MM.1S (cell line): ENCODE measurements around the gene BRF1.

Source experiments
- DNase-seq: peaks from one replicate; pipeline ENCODE4 v3.0.0-alpha.2; 2015
- H2AFZ ChIP-seq: fragments of 300-600 bp; sonication (generic); 2 replicates; pipeline ENCODE4 v1.6.0; 2016; ENCODE audit warnings: antibody characterized with exemption, low read length
- H3F3A ChIP-seq: fragments of 300-600 bp; sonication (generic); 2 replicates; pipeline ENCODE4 v1.6.1; 2016; ENCODE audit warnings: mild to moderate bottlenecking, antibody characterized with exemption, low read length, moderate library complexity, mixed read lengths; ENCODE audit not compliant: insufficient read depth
- H3K27ac ChIP-seq: fragments of 300-600 bp; sonication (generic); 2 replicates; pipeline ENCODE4 v1.5.1; 2016; ENCODE audit warnings: mild to moderate bottlenecking, low read length
- H3K27me3 ChIP-seq: fragments of 300-600 bp; sonication (generic); replicated peaks from 2 replicates; pipeline ENCODE4 v1.6.0; 2016; ENCODE audit warnings: low read length; ENCODE audit not compliant: insufficient read depth
- H3K36me3 ChIP-seq: fragments of 300-600 bp; sonication (generic); replicated peaks from 2 replicates; pipeline ENCODE4 v1.6.1; 2016; ENCODE audit warnings: mild to moderate bottlenecking, low read length, mixed read lengths; ENCODE audit not compliant: insufficient read depth
- H3K4me1 ChIP-seq: fragments of 300-600 bp; sonication (generic); 2 replicates; pipeline ENCODE4 v1.6.1; 2016; ENCODE audit warnings: low read length, mixed read lengths
- H3K4me2 ChIP-seq: fragments of 300-600 bp; sonication (generic); 2 replicates; pipeline ENCODE4 v1.6.0; 2016; ENCODE audit warnings: low read depth, low read length
- H3K4me3 ChIP-seq: fragments of 300-600 bp; sonication (generic); 2 replicates; pipeline ENCODE4 v1.5.1; 2016; ENCODE audit warnings: low read length, mixed read lengths
- H3K79me2 ChIP-seq: fragments of 300-600 bp; sonication (generic); 2 replicates; pipeline ENCODE4 v1.6.1; 2016; ENCODE audit warnings: mixed run types, low read length, mixed read lengths
- H3K9ac ChIP-seq: fragments of 300-600 bp; sonication (generic); 2 replicates; pipeline ENCODE4 v1.6.1; 2016; ENCODE audit warnings: low read length, mixed read lengths
- H3K9me2 ChIP-seq: fragments of 300-600 bp; sonication (generic); replicated peaks from 2 replicates; pipeline ENCODE4 v1.6.1; 2016; ENCODE audit warnings: mild to moderate bottlenecking, low read length, mixed read lengths; ENCODE audit not compliant: insufficient read depth
- H3K9me3 ChIP-seq: fragments of 300-600 bp; sonication (generic); replicated peaks from 2 replicates; pipeline ENCODE4 v1.6.1; 2016; ENCODE audit warnings: mild to moderate bottlenecking, low read length, mixed read lengths; ENCODE audit not compliant: insufficient read depth
- H4K20me1 ChIP-seq: fragments of 300-600 bp; sonication (generic); 2 replicates; pipeline ENCODE4 v1.6.1; 2016; ENCODE audit warnings: mild to moderate bottlenecking, low read length, moderate library complexity, mixed read lengths; ENCODE audit not compliant: insufficient read depth
- EZH2 ChIP-seq: fragments of 300-600 bp; sonication (generic); optimal IDR thresholded peaks from 2 replicates; pipeline ENCODE3; 2017; ENCODE audit warnings: low read depth, mild to moderate bottlenecking, antibody characterized with exemption, low read length, mixed read lengths
- EZH2phosphoT487 ChIP-seq: fragments of 300-600 bp; sonication (generic); IDR thresholded peaks from 2 replicates; pipeline ENCODE4 v1.6.1; 2018; ENCODE audit warnings: antibody characterized with exemption, low read length
- TF ChIP-seq, protein P1 (sequence below): fragments of 300-600 bp; sonication (generic); IDR thresholded peaks from 2 replicates; pipeline ENCODE4 v1.5.1; 2016; ENCODE audit warnings: antibody characterized with exemption, low read length, mixed read lengths

BRF1 gene

DNA sequence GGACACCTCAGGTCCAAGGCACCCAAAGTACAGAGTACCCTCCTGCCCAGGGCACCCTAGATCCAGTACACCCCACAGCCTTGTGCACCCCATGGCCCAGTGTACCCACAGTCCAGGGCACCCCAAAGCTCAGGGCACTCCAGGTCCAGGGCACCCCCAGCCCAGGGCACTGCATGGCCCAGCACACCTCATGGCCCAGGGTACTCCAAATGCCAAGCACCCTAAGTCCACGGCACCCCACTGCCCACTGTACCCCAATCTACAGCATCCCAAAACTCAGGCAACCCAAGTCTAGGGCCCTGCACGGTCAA, 138.2 kb downstream of the BRF1 start:
- H3K9me3 ChIP-seq: no peaks in the 10 kb centered on the region
- H3K36me3 ChIP-seq: no peaks in the 10 kb centered on the region
- TF ChIP-seq, protein P1, sequence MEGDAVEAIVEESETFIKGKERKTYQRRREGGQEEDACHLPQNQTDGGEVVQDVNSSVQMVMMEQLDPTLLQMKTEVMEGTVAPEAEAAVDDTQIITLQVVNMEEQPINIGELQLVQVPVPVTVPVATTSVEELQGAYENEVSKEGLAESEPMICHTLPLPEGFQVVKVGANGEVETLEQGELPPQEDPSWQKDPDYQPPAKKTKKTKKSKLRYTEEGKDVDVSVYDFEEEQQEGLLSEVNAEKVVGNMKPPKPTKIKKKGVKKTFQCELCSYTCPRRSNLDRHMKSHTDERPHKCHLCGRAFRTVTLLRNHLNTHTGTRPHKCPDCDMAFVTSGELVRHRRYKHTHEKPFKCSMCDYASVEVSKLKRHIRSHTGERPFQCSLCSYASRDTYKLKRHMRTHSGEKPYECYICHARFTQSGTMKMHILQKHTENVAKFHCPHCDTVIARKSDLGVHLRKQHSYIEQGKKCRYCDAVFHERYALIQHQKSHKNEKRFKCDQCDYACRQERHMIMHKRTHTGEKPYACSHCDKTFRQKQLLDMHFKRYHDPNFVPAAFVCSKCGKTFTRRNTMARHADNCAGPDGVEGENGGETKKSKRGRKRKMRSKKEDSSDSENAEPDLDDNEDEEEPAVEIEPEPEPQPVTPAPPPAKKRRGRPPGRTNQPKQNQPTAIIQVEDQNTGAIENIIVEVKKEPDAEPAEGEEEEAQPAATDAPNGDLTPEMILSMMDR: no peak
- TF ChIP-seq EZH2 (no peak), EZH2phosphoT487 (no peak)
- H2AFZ ChIP-seq: no peak overlapping the region
- no peak for DNase-seq
- H3K4me1 ChIP-seq: no peaks in the 10 kb centered on the region
- H3K27ac ChIP-seq: no peak overlapping the region
- H3K4me3 ChIP-seq: no peak overlapping the region
- H3K27me3 ChIP-seq: no peaks in the 10 kb centered on the region
- no peak overlapping the region for H3K9ac ChIP-seq
- H3K4me2 ChIP-seq: no peak overlapping the region
- no peaks in the 10 kb centered on the region for H4K20me1 ChIP-seq
- H3F3A ChIP-seq: no peaks in the 10 kb centered on the region
- no peaks in the 10 kb centered on the region for H3K79me2 ChIP-seq
- no peaks in the 10 kb centered on the region for H3K9me2 ChIP-seq

GRCh38 chr14:105161964-105162668, 138.7 kb downstream of the BRF1 start:
- H4K20me1 ChIP-seq: no peaks in the 10 kb centered on the region
- no peaks in the 10 kb centered on the region for H3K9me2 ChIP-seq
- TF ChIP-seq EZH2 (no peak), EZH2phosphoT487 (no peak)
- TF ChIP-seq, protein P1: no peak
- DNase-seq: no peak
- H3K27ac ChIP-seq: no peak overlapping the region
- no peaks in the 10 kb centered on the region for H3K9me3 ChIP-seq
- H3K27me3 ChIP-seq: no peaks in the 10 kb centered on the region
- H3F3A ChIP-seq: no peaks in the 10 kb centered on the region
- H3K4me3 ChIP-seq: no peak overlapping the region
- H3K4me2 ChIP-seq: no peak overlapping the region
- no peaks in the 10 kb centered on the region for H3K36me3 ChIP-seq
- H2AFZ ChIP-seq: no peak overlapping the region
- no peaks in the 10 kb centered on the region for H3K79me2 ChIP-seq
- no peak overlapping the region for H3K9ac ChIP-seq
- no peaks in the 10 kb centered on the region for H3K4me1 ChIP-seq

DNA sequence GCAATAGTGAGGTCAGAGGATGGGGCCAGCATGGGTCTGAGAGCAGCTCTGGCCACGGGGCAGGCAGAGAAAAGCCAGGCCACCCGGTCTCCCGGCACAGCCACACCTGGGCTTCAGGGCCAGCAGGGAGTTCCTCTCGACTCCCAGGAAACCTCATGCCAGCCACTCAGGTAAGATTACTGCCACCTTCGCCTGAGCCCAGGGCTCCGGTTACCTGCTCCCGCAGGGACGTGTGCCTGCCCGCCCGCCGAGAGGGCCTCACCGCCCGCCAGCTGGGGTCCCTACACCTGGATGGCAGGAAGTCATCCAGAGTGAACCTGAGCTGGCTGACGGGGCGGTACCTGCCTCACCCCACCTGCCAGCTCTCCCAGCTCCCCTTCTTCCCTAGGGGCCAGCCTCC, 139.5 kb downstream of the BRF1 start:
- no peaks in the 10 kb centered on the region for H3K9me2 ChIP-seq
- no peak overlapping the region for H2AFZ ChIP-seq
- H3K9me3 ChIP-seq: no peaks in the 10 kb centered on the region
- H3K36me3 ChIP-seq: no peaks in the 10 kb centered on the region
- H3K4me1 ChIP-seq: no peaks in the 10 kb centered on the region
- H3K9ac ChIP-seq: no peak overlapping the region
- no peak overlapping the region for H3K4me3 ChIP-seq
- H3F3A ChIP-seq: no peaks in the 10 kb centered on the region
- no peak overlapping the region for H3K4me2 ChIP-seq
- no peak for TF ChIP-seq EZH2
- TF ChIP-seq, protein P1: no peak
- TF ChIP-seq EZH2phosphoT487: no peak
- H3K79me2 ChIP-seq: no peaks in the 10 kb centered on the region
- 0 out of 2 replicates have a peak, but pooled peaks cover under 1% of the 10 kb centered on the region for H3K27me3 ChIP-seq
- no peaks in the 10 kb centered on the region for H4K20me1 ChIP-seq
- DNase-seq: no peak
- no peak overlapping the region for H3K27ac ChIP-seq
